ENCODE data around the gene DOC2A.

DOC2A gene

DNA sequence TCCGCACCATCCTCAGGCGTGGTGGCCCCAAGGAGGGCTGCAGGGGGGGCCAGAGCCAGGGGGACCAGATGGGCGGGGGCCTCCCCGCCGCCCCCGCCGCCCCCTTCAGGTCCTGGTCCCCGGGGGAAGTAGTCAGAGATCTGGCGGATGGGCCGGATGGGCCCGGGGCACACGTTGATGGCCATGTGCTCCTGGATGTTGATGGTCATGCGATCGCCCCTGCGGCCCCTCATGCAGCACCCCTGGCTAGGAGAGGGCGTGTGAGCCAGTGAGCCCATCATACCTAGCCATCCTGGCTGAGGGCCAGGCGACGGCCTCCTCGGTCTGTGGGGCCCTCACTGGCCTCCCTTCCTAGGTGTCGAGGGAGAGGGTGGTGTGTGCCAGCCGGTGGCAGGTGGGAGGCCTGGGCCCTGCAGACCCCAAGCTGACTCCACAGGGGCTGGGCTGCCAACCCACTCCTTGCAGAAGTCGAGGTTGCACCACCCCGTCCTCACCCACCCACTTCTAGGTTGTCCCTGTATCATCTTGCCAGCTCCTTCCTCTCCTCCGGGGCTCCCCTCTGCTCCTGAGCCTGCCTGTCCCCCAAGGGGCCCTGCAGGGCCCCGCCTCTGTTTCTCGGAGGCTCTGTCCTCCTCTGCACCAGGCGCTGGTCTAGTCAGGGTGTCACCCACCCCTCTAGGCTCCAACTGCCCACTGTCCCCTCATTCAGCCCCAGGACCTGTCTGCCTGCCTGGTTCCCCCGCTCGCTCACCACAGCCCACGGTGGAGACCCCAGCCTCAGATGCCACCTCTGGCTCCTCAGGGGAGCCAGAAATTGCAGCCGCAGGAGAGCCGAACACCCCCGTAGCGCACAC, 610 bp downstream of the DOC2A start:
- DNase-seq (ENCODE audit: low read depth, low spot score): no peak
- peaks cover 3% of the 10 kb centered on the region; the same call in 1 of the 2 replicates for H3K36me3 ChIP-seq (ENCODE audit: insufficient read depth, low read length)
- H3K9ac ChIP-seq (ENCODE audit: insufficient read length): peak overlapping the region; percentile 65
- H3K9me3 ChIP-seq (ENCODE audit: low read depth, low read length): no peaks in the 10 kb centered on the region
- no peak overlapping the region for H3K27ac ChIP-seq
- peak overlapping the region; percentile 84 for H3K4me3 ChIP-seq
- TF ChIP-seq POLR2AphosphoS5 (IDR thresholded peaks at IDR 0.05; ENCODE audit: borderline replicate concordance, low read depth, low read length) (no peak), EZH2 (IDR thresholded peaks at IDR 0.05) (no peak), FOXP2 (optimal IDR thresholded peaks at IDR 0.05; ENCODE audit: control extremely low read depth, extremely low read length, insufficient read depth) (no peak)

GRCh38 chr16:30009085-30009862, 1.6 kb downstream of the DOC2A start:
- no peak overlapping the region for H3K9ac ChIP-seq (ENCODE audit: insufficient read length)
- DNase-seq (ENCODE audit: low read depth, low spot score): no peak
- no peak overlapping the region for H3K4me3 ChIP-seq
- H3K36me3 ChIP-seq (ENCODE audit: insufficient read depth, low read length): peaks cover 3% of the 10 kb centered on the region; the same call in 1 of the 2 replicates
- TF ChIP-seq POLR2AphosphoS5 (IDR thresholded peaks at IDR 0.05; ENCODE audit: borderline replicate concordance, low read depth, low read length) (no peak), FOXP2 (optimal IDR thresholded peaks at IDR 0.05; ENCODE audit: control extremely low read depth, extremely low read length, insufficient read depth) (no peak)
- H3K27ac ChIP-seq: no peak overlapping the region
- H3K9me3 ChIP-seq (ENCODE audit: low read depth, low read length): no peaks in the 10 kb centered on the region

GRCh38 chr16:30007378-30007895, 3.4 kb downstream of the DOC2A start:
- peaks cover 3% of the 10 kb centered on the region; the same call in 1 of the 2 replicates for H3K36me3 ChIP-seq (ENCODE audit: insufficient read depth, low read length)
- no peak overlapping the region for H3K4me3 ChIP-seq
- no peak for DNase-seq (ENCODE audit: low read depth, low spot score)
- H3K9me3 ChIP-seq (ENCODE audit: low read depth, low read length): no peaks in the 10 kb centered on the region
- TF ChIP-seq FOXP2 (optimal IDR thresholded peaks at IDR 0.05; ENCODE audit: control extremely low read depth, extremely low read length, insufficient read depth): no peak
- TF ChIP-seq EZH2 (IDR thresholded peaks at IDR 0.05): no peak
- TF ChIP-seq POLR2AphosphoS5 (IDR thresholded peaks at IDR 0.05; ENCODE audit: borderline replicate concordance, low read depth, low read length): no peak
- H3K27ac ChIP-seq: no peak overlapping the region
- H3K9ac ChIP-seq (ENCODE audit: insufficient read length): no peak overlapping the region

DNA sequence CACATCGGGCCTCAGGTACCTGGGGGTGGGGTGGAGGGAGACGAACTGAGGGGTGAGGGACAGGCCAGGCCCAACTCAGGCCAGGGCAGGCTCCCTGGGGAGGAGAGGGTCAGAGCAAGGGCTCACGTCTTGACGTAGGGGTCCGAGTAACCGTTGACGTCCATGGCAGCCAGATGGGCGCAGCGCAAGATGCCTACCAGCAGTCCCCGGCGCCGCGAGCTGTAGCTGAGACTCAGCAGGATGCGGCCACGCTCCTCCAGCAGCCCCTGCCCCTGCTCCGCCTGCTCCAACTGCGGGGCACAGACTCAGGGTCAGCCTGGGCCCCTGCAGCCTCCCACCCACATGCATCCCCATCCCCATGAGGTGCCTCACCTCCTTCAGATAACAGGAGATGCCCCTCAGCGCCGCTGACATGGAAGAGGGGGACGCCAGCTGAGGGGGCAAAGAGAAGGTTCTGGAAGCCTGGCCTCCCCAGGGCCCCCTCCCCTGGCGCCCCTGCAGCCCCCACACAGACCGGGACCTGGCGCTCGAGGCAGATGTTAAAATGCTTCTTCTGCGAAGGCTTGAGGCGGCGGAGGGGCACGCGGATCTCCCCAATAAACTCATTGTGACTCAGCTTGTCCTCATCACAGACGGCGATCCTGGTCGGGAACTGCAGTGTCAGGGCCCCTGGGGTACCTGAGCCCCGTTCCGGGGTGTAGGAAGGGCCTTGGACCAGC, 4.0 kb downstream of the DOC2A start:
- Histone ChIP-seq H3K9ac (ENCODE audit: insufficient read length) (no peak overlapping the region), H3K27ac (no peak overlapping the region), H3K4me3 (no peak overlapping the region), H3K36me3 (ENCODE audit: insufficient read depth, low read length) (peaks cover 3% of the 10 kb centered on the region; the same call in 1 of the 2 replicates), H3K9me3 (ENCODE audit: low read depth, low read length) (no peaks in the 10 kb centered on the region)
- DNase-seq (ENCODE audit: low read depth, low spot score): no peak
- TF ChIP-seq EZH2 (IDR thresholded peaks at IDR 0.05) (no peak), POLR2AphosphoS5 (IDR thresholded peaks at IDR 0.05; ENCODE audit: borderline replicate concordance, low read depth, low read length) (no peak), FOXP2 (optimal IDR thresholded peaks at IDR 0.05; ENCODE audit: control extremely low read depth, extremely low read length, insufficient read depth) (no peak)

DNA sequence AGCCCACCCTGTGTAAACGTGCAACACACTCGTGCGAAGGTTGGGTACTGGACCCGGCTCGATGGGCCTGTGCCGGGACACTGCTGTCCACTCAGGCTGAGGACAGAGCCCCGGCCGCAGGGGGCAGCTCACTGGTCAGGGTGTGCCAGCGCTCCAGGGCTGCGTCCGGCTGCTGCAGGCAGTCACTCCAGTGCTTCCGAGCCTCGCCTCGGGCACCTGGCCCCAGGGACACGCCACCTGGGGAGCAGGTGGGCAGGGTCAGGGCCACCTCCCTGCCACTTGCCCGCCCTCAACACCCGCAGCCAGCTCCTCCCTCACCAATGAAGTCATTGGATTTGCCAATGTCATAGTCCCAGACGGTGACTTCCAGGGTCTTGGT, 4.7 kb downstream of the DOC2A start:
- H3K36me3 ChIP-seq (ENCODE audit: insufficient read depth, low read length): peaks cover 3% of the 10 kb centered on the region; the same call in 1 of the 2 replicates
- no peaks in the 10 kb centered on the region for H3K9me3 ChIP-seq (ENCODE audit: low read depth, low read length)
- no peak overlapping the region for H3K27ac ChIP-seq
- no peak overlapping the region for H3K9ac ChIP-seq (ENCODE audit: insufficient read length)
- H3K4me3 ChIP-seq: no peak overlapping the region
- no peak for DNase-seq (ENCODE audit: low read depth, low spot score)
- no peak for TF ChIP-seq EZH2 (IDR thresholded peaks at IDR 0.05)
- no peak for TF ChIP-seq POLR2AphosphoS5 (IDR thresholded peaks at IDR 0.05; ENCODE audit: borderline replicate concordance, low read depth, low read length)
- TF ChIP-seq FOXP2 (optimal IDR thresholded peaks at IDR 0.05; ENCODE audit: control extremely low read depth, extremely low read length, insufficient read depth): no peak

DNA sequence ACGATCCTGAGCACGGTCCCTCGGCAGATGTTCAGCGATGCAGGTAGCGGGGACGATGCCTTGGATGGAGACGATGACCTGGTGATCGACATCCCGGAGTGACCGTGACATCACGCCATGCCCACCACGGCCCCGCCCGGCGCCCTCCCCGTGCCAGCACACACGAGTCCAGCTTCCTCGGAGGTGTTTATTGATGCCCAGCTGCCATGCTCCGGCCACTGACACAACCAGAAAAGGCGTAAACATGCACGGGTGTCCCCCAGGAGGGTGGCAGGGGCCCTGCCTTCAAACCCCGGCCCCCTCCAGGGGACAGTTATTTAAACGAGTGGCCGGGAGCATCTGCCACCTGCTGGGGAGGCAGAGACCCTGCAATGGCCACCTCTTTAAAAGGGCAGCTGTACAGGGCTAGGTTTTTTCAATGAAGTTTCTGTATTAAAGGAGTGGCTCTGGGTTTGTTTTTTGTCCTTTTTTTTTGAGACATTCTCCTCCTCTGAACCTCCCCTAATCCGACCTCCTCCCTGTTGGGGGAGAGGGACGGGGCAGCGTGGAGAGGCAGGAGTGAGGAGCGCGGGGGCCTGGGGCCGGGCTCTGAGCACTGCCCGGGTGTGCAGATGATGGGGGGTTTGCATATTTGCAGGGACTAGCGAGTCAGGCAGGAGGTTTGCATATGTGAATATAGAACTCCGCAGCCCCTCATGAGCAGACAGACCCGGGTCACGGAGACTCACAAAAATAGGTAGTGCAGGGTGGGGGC, 5.3 kb downstream of the DOC2A start:
- TF ChIP-seq POLR2AphosphoS5 (IDR thresholded peaks at IDR 0.05; ENCODE audit: borderline replicate concordance, low read depth, low read length): no peak
- TF ChIP-seq EZH2 (IDR thresholded peaks at IDR 0.05): no peak
- TF ChIP-seq FOXP2 (optimal IDR thresholded peaks at IDR 0.05; ENCODE audit: control extremely low read depth, extremely low read length, insufficient read depth): no peak
- peak overlapping the region; percentile 42; the same call in 1 of the 2 replicates for H3K27ac ChIP-seq
- no peaks in the 10 kb centered on the region for H3K9me3 ChIP-seq (ENCODE audit: low read depth, low read length)
- no peak overlapping the region for H3K9ac ChIP-seq (ENCODE audit: insufficient read length)
- H3K4me3 ChIP-seq: no peak overlapping the region
- peaks cover 3% of the 10 kb centered on the region; the same call in 1 of the 2 replicates for H3K36me3 ChIP-seq (ENCODE audit: insufficient read depth, low read length)
- DNase-seq (ENCODE audit: low read depth, low spot score): no peak

DNA sequence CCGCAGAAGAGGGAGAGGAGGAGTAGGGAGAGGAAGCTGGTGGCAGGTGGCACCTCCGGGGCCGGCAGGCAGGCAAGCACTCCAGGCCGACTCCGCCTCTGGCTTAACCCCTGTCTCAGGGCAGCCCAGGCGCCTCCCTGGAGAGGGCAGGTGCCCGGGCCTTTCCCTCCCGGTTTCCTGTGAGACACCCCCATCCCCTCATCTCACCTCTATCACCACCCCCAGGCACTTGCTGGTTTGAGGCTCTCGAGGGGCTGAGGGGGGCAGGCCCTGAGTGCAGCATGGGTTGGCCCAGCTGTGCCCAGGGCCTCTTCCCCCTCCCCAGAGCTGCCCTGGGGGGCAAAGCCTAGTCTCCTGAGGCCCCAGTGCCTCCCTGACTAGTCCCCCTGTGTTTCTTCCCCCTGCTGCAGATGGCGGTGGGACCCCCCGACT, 6.0 kb downstream of the DOC2A start:
- Histone ChIP-seq H3K27ac (no peak overlapping the region), H3K36me3 (ENCODE audit: insufficient read depth, low read length) (peaks cover 3% of the 10 kb centered on the region; the same call in 1 of the 2 replicates), H3K4me3 (no peak overlapping the region), H3K9me3 (ENCODE audit: low read depth, low read length) (no peaks in the 10 kb centered on the region), H3K9ac (ENCODE audit: insufficient read length) (no peak overlapping the region)
- DNase-seq (ENCODE audit: low read depth, low spot score): no peak
- TF ChIP-seq EZH2 (IDR thresholded peaks at IDR 0.05): no peak

Measured in SK-N-MC (cell line).